HEK293 (cell line): ENCODE data around the gene CACYBP.

Experiments used
- CTCF ChIA-PET: fragments of 350-600 bp; formaldehyde crosslinking; extraction: SDS; loops from one replicate; lab custom pipeline; 2021; ENCODE audit warnings: antibody characterized with exemption; lab: Yijun Ruan, JAX
- POLR2A ChIA-PET: fragments of 300-600 bp; formaldehyde crosslinking; extraction: SDS; loops from one replicate; lab custom pipeline; 2020; ENCODE audit warnings: antibody characterized with exemption, inconsistent platforms; lab: Yijun Ruan, JAX
- H3K27ac ChIP-seq: fragments of 200-500 bp; sonication (Bioruptor generic); 2 replicates; pipeline ENCODE4 v1.5.1; 2014; ENCODE audit warnings: low read depth, low read length, control low read depth, inconsistent platforms; ENCODE audit errors: extremely low read depth
- H3K36me3 ChIP-seq, 2 experiments: fragments of 200-500 bp in 1 of 2; sonication (Bioruptor generic) in 1 of 2; 1 replicate in 1 of 2; 2 replicates in 1 of 2; pipeline ENCODE4 v1.5.1; 2014 to 2017; ENCODE audit warnings: inconsistent platforms in 2 of 2, low read length in 2 of 2; ENCODE audit not compliant: control insufficient read depth in 2 of 2, insufficient read depth in 1 of 2
- H3K4me1 ChIP-seq: fragments of 200-500 bp; sonication (Bioruptor generic); 2 replicates; pipeline ENCODE4 v1.5.1; 2014; ENCODE audit warnings: mild to moderate bottlenecking, low read length, inconsistent platforms; ENCODE audit not compliant: control insufficient read depth, insufficient read depth
- H3K4me3 ChIP-seq: 2 replicates; pipeline ENCODE4 v1.5.1; 2011; ENCODE audit warnings: low read depth, mild to moderate bottlenecking, control low read depth, low read length, moderate library complexity
- H3K9me3 ChIP-seq: fragments of 200-500 bp; sonication (Bioruptor generic); 2 replicates; pipeline ENCODE4 v1.5.1; 2014; ENCODE audit warnings: low read depth, low read length, inconsistent platforms; ENCODE audit not compliant: control insufficient read depth, insufficient read depth
- FEZF1 ChIP-seq: fragments of 450-650 bp; formaldehyde crosslinking; IDR thresholded peaks from 2 replicates; pipeline ENCODE4 v1.5.1; 2016; ENCODE audit warnings: missing biosample characterization, missing genetic modification characterization
- GLIS2 ChIP-seq: fragments of 450-650 bp; formaldehyde crosslinking; IDR thresholded peaks from 2 replicates; pipeline ENCODE4 v1.5.1; 2016; ENCODE audit warnings: missing biosample characterization, missing genetic modification characterization
- ZFHX2 ChIP-seq: fragments of 450-650 bp; formaldehyde crosslinking; conservative IDR thresholded peaks from 2 replicates; pipeline ENCODE4 v1.5.1; 2016; ENCODE audit warnings: missing biosample characterization, missing genetic modification characterization
- ZNF404 ChIP-seq: fragments of 450-650 bp; formaldehyde crosslinking; IDR thresholded peaks from 2 replicates; pipeline ENCODE4 v1.5.1; 2017; ENCODE audit warnings: missing biosample characterization, missing genetic modification characterization
- ZNF48 ChIP-seq: fragments of 450-650 bp; formaldehyde crosslinking; IDR thresholded peaks from 2 replicates; pipeline ENCODE4 v1.5.1; 2016; ENCODE audit warnings: missing biosample characterization, missing genetic modification characterization
- ZNF529 ChIP-seq: fragments of 450-650 bp; formaldehyde crosslinking; IDR thresholded peaks from 2 replicates; pipeline ENCODE4 v1.5.1; 2017; ENCODE audit warnings: missing genetic modification characterization, missing biosample characterization; ENCODE audit not compliant: insufficient replicate concordance
- ZNF621 ChIP-seq: fragments of 450-650 bp; formaldehyde crosslinking; IDR thresholded peaks from 2 replicates; pipeline ENCODE4 v1.5.1; 2017; ENCODE audit warnings: missing biosample characterization, missing genetic modification characterization
- ZNF768 ChIP-seq: fragments of 450-650 bp; formaldehyde crosslinking; IDR thresholded peaks from 2 replicates; pipeline ENCODE4 v1.5.1; 2018; ENCODE audit warnings: missing biosample characterization, mild to moderate bottlenecking, missing genetic modification characterization
- TF ChIP-seq, protein P1 (sequence below): fragments of 450-650 bp; IDR thresholded peaks from 2 replicates; pipeline ENCODE4 v1.5.1; 2018; ENCODE audit warnings: missing biosample characterization, missing genetic modification characterization
- TF ChIP-seq, protein P2 (sequence below): fragments of 450-650 bp; formaldehyde crosslinking; IDR thresholded peaks from 2 replicates; pipeline ENCODE4 v1.5.1; 2016; ENCODE audit warnings: missing biosample characterization, missing genetic modification characterization
- TF ChIP-seq, protein P3 (sequence below): fragments of 450-650 bp; formaldehyde crosslinking; conservative IDR thresholded peaks from 2 replicates; pipeline ENCODE4 v1.5.1; 2016; ENCODE audit warnings: low read depth, missing biosample characterization, missing genetic modification characterization
- TF ChIP-seq, protein P4 (sequence below): fragments of 450-650 bp; formaldehyde crosslinking; IDR thresholded peaks from 2 replicates; pipeline ENCODE4 v1.5.1; 2016; ENCODE audit warnings: missing biosample characterization, missing genetic modification characterization

The CACYBP gene

DNA sequence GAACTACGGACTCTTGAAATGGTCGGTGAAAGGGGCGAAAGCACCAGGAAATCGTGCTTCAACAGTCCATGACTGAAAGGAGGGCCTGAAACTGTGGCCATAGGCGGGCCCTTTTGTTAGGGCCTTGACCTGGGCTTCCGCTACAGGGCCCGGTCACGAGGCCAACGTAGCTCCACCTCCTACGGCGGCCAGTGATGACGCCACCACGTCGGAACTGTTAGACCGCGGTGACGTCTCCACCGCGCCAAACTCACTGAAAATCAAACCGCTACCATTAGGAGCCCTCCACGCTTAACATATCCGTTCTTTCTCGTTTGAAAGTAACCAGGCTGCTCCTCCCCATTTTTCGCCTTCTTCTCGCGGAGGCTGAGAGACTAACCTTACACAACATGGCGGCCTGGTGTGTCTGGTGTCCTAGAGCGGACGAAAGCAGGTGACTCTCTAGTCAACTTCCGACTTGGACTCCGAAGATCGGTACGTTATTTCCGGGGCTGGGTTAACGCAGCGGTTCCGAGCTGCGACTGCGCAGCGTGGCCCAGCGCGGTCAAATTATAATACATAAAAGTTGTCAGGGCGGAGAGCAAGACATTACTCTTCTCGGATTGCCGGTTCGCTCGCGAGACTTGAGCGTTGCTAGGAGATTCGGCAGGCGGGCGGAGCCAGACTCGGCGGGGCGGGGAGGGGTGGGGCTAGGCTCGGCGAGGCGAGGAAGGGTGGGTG is 371 bp upstream of the CACYBP start (continued):
- TF ChIP-seq, protein P1, sequence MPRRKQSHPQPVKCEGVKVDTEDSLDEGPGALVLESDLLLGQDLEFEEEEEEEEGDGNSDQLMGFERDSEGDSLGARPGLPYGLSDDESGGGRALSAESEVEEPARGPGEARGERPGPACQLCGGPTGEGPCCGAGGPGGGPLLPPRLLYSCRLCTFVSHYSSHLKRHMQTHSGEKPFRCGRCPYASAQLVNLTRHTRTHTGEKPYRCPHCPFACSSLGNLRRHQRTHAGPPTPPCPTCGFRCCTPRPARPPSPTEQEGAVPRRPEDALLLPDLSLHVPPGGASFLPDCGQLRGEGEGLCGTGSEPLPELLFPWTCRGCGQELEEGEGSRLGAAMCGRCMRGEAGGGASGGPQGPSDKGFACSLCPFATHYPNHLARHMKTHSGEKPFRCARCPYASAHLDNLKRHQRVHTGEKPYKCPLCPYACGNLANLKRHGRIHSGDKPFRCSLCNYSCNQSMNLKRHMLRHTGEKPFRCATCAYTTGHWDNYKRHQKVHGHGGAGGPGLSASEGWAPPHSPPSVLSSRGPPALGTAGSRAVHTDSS (tag by site-specific recombination) = no peak
- TF ChIP-seq ZNF404 = no peak
- no peak for TF ChIP-seq ZNF621
- TF ChIP-seq, protein P2, sequence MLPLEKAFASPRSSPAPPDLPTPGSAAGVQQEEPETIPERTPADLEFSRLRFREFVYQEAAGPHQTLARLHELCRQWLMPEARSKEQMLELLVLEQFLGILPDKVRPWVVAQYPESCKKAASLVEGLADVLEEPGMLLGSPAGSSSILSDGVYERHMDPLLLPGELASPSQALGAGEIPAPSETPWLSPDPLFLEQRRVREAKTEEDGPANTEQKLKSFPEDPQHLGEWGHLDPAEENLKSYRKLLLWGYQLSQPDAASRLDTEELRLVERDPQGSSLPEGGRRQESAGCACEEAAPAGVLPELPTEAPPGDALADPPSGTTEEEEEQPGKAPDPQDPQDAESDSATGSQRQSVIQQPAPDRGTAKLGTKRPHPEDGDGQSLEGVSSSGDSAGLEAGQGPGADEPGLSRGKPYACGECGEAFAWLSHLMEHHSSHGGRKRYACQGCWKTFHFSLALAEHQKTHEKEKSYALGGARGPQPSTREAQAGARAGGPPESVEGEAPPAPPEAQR (tag by site-specific recombination) = peak; percentile 41; the same call in 1 of the 2 replicates
- TF ChIP-seq, protein P3, sequence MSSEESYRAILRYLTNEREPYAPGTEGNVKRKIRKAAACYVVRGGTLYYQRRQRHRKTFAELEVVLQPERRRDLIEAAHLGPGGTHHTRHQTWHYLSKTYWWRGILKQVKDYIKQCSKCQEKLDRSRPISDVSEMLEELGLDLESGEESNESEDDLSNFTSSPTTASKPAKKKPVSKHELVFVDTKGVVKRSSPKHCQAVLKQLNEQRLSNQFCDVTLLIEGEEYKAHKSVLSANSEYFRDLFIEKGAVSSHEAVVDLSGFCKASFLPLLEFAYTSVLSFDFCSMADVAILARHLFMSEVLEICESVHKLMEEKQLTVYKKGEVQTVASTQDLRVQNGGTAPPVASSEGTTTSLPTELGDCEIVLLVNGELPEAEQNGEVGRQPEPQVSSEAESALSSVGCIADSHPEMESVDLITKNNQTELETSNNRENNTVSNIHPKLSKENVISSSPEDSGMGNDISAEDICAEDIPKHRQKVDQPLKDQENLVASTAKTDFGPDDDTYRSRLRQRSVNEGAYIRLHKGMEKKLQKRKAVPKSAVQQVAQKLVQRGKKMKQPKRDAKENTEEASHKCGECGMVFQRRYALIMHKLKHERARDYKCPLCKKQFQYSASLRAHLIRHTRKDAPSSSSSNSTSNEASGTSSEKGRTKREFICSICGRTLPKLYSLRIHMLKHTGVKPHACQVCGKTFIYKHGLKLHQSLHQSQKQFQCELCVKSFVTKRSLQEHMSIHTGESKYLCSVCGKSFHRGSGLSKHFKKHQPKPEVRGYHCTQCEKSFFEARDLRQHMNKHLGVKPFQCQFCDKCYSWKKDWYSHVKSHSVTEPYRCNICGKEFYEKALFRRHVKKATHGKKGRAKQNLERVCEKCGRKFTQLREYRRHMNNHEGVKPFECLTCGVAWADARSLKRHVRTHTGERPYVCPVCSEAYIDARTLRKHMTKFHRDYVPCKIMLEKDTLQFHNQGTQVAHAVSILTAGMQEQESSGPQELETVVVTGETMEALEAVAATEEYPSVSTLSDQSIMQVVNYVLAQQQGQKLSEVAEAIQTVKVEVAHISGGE = peak; percentile 98
- TF ChIP-seq ZFHX2 (tag by site-specific recombination) = no peak
- TF ChIP-seq ZNF529 (tag by site-specific recombination) = no peak

DNA sequence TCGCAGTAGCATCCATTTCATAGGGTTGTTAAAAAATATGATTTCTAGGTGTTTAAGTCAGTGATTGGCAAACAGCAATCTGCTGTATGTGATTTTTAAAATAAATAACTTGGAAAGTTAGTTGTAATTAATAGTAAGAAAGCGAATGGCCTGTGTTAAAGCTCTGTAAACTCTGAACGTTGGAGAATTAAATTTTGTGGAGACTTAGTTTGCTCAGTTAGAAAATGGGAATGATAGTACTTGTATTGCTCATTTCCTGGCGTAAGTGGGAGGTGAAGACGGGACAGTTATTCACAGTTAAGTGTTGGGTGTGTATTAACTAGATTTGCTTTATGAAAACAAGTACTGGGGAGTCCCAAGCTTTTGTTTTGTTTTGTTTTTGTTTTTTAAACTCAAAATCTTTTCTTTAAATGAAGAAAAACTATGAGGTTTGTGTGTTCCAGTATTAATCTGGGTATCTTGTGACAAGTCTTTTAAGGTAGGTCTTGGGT is 995 bp downstream of the CACYBP start:
- Histone ChIP-seq H3K36me3 (peaks cover 0 to 24% of the 10 kb centered on the region in 2 experiments; a peak in 1 of 3 replicates), H3K27ac (no peak overlapping the region; the same call in 1 of the 2 replicates), H3K4me1 (no peaks in the 10 kb centered on the region), H3K4me3 (peak overlapping the region; percentile 88), H3K9me3 (no peaks in the 10 kb centered on the region)
- ChIA-PET POLR2A (interaction anchor here (1.0 to 3.3 kb wide), 6 partner anchors 14 to 203 kb away, joined by 4 to 58 read pairs (median 13); partner anchors contain the start of gene MRPS14), CTCF (interaction anchor here (0.5 to 1.5 kb wide), 6 partner anchors 11 to 1225 kb away, joined by 3 to 6 read pairs (median 4); no protein-coding TSS in a partner anchor)
- TF ChIP-seq, protein P4, sequence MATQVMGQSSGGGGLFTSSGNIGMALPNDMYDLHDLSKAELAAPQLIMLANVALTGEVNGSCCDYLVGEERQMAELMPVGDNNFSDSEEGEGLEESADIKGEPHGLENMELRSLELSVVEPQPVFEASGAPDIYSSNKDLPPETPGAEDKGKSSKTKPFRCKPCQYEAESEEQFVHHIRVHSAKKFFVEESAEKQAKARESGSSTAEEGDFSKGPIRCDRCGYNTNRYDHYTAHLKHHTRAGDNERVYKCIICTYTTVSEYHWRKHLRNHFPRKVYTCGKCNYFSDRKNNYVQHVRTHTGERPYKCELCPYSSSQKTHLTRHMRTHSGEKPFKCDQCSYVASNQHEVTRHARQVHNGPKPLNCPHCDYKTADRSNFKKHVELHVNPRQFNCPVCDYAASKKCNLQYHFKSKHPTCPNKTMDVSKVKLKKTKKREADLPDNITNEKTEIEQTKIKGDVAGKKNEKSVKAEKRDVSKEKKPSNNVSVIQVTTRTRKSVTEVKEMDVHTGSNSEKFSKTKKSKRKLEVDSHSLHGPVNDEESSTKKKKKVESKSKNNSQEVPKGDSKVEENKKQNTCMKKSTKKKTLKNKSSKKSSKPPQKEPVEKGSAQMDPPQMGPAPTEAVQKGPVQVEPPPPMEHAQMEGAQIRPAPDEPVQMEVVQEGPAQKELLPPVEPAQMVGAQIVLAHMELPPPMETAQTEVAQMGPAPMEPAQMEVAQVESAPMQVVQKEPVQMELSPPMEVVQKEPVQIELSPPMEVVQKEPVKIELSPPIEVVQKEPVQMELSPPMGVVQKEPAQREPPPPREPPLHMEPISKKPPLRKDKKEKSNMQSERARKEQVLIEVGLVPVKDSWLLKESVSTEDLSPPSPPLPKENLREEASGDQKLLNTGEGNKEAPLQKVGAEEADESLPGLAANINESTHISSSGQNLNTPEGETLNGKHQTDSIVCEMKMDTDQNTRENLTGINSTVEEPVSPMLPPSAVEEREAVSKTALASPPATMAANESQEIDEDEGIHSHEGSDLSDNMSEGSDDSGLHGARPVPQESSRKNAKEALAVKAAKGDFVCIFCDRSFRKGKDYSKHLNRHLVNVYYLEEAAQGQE = no peak
- TF ChIP-seq FEZF1 (peak; percentile 43; the same call in 1 of the 2 replicates), ZNF48 (tag by site-specific recombination) (no peak), ZNF768 (peak; percentile 81), GLIS2 (no peak)
